GM18858 (cell line): ENCODE data around the gene CEP78.
"Not testable (repeated sequence)": the region's sequence is repeated elsewhere in the genome, so short reads cannot be mapped to it uniquely, and the experiment has no call there.

Experiments used
- ATAC-seq: cut with Tn5 transposase; IDR thresholded peaks from one replicate; pipeline ENCODE4 v1.9.1; 2021; ENCODE audit not compliant: unreplicated experiment

The CEP78 gene

GRCh38 chr9:78284181-78284580 lies 48.3 kb downstream of the CEP78 start:
- ATAC-seq, result not testable (repeated sequence)

DNA sequence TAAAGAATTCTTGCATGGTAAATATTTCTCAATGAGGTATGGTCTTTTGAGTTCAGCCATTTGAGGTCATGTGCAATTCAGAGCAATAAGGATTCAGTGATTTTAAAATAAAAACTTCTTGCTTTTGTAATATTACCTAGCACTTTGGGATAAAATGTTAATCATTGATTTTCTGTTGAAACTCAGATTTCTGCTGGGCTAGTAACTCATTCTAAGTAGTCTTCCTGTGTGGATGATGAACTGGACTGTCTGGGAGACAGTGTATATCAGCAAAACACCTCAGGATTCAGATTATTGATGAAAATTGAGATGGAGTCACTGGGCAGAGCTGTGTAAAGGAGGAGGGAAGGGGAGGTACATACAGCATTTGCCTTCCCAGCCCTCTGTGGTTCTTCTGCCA lies 50.2 kb downstream of the CEP78 start:
- ATAC-seq, result no peak

DNA sequence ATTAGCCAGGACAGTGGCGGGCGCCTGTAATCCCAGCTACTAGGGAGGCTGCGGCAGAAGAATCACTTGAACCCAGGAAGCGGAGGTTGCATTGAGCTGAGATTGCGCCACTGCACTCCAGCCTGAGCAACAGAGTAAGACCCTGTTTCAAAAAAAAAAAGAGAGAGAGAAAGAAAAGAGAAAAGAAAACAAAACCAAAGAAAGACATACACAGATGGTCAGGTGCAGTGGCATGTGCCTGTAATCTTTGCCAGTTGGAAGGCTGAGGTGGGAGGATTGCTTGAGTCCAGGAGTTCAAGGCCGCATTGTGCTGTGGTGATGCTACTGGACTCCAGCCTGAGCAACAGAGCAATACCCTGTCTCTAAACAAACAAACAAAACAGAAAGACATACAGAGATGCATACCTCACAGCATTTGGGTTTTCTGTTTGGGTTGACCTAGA lies 51.1 kb downstream of the CEP78 start:
- ATAC-seq, result no peak

DNA sequence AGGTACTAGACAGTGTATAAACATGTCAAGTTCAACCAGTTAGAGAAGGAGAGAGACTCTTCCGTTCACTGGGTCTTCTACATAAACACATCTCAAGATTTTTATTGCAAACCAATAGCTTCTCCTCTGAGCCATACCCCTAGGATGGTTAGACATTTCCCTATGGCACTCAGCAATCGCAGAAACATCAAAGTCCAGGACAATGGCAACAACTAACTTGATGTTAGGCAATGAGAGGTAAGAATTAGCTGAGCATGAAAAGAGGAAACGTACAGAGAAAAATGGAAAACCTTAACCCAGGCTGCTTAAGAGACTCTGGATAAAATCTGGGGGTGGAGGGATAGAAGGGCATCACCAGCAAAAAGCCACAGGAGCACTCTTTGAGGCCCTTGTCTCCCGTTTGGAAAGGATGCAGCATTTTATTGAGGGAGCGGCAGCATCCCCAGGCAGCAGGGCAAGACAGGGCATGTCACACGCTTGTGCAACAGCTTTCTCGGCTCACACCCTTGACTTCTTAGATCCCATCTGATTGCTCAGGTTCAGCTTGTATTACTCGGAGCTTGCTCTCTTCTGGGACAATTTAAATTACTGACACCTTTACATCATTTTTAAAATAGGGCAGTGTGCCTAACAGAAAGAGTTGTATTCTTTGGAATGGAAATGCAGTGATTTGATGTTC lies 52.5 kb downstream of the CEP78 start:
- ATAC-seq, result no peak

DNA sequence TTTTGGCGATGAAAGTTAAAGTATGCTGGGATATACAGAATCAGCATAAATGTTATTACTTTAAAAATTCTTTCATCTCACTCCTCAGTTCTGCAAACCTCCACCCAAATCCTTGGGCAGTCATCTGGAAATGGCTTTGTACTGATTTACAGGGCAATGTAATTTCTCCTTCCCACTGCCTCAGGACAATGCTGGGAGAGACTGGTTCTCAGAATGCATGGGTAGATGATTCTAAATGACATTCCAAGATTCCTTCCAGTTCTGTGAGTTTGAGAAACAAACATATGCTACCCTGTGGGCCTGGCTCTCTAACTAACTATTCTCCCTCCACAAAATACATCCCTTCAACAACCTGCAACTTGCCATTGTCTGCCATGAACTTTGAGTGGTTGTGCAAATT lies 53.6 kb downstream of the CEP78 start:
- ATAC-seq, result no peak

DNA sequence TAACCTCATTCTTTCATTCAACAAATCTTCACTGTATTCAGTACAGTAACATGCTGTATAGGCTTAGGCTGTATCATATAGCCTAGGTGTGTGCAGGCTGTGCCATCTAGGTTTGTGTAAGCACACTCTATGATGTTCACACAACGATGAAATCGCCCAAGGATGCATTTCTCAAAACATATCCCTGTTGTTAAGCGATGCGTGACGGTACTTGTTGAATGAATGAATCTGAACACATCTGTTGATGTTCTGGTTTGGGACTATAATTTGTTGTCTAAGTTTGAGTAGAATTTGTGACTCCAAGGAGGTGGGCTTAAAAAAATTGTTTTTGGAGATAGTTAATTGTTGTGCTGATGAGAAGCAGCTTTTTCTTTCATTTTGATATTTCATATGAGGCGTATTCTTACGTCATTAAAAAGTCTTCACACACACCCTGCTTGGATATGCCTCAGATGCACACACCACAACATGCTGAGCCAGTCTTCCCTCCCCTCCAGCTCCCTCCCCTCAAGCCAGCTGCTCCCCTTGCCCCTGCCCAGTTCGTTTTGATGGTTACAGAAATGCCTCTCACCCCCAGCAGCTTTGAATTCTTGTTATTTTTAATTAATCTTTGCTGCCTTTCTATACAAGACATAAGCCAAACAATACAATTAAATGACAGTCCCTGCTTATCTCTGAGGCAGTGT lies 55.5 kb downstream of the CEP78 start:
- ATAC-seq, result no peak

DNA sequence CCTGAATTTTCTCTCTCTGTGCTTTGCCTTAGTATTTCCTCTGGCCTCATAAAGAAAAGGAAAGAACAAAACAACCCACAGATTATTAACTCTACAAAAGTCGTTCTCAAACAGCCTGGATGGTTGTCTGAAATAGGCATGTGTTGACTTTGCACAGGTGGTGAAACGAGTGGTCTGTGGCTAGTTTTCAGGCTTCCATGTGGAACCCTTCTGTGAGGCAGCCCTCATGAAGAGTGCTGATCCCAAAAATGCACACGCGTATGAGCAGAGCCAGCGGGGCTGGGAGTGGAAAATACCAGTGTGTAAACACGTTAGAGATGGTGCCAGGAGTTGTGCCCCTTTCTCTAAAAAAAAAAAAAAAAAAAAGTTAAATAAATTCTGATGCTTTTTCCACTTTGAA lies 56.2 kb downstream of the CEP78 start:
- ATAC-seq, result no peak

GRCh38 chr9:78292716-78293497 lies 57.0 kb downstream of the CEP78 start:
- ATAC-seq, result no peak

- no peak for ATAC-seq
Observed at GRCh38 chr9:78294290-78295176, 58.7 kb downstream of the CEP78 start.

GRCh38 chr9:78295177-78295575 lies 59.3 kb downstream of the CEP78 start:
- ATAC-seq, result no peak

GRCh38 chr9:78295731-78296130 lies 59.9 kb downstream of the CEP78 start:
- no peak for ATAC-seq

GRCh38 chr9:78296201-78296892 lies 60.5 kb downstream of the CEP78 start:
- no peak for ATAC-seq

DNA sequence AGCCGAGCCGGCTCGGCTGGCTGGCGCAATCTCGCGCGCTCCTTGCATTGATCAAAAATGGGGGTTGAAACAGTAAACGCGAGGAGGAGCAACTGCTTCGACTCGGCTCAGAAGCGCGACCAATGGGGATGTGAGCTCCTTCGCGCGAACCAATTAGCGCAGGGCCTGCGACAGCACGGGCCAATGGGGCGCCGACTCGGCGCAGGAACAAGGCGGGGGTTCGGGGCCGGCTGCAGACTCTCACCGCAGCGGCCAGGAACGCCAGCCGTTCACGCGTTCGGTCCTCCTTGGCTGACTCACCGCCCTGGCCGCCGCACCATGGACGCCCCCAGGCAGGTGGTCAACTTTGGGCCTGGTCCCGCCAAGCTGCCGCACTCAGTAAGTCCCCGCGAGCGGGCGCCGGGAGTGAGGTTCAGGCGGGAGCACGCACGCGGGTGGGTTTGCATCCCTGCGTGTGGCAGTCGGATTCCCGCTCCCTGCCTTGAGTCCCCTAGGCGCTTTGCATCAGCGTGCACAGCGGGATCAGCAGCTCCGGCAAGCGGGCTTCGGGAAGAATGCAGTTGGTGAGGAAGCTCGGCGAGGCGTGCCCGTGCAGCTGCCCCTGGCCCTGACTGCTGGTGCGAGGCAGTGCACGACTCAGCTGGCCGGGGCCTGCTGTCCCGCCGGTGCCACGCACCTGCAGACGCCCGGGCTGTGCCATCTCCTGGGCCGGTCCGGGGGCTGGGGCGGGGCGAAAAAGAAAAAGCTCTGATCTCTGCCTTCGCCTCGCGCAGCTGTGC lies 61.2 kb downstream of the CEP78 start, which contains the start of gene PSAT1:
TSS of gene PSAT1 (plus strand) at position 233 of the 779 bp plus-strand sequence. CDS start at position 319, 86 bp downstream.
- peak; percentile 97 for ATAC-seq

- peak; percentile 48 for ATAC-seq
Observed at GRCh38 chr9:78297672-78297961, 61.7 kb downstream of the CEP78 start.

- no peak for ATAC-seq
Observed at GRCh38 chr9:78298046-78298765, 62.3 kb downstream of the CEP78 start.

GRCh38 chr9:78300209-78300608 lies 64.3 kb downstream of the CEP78 start:
- ATAC-seq, result no peak

DNA sequence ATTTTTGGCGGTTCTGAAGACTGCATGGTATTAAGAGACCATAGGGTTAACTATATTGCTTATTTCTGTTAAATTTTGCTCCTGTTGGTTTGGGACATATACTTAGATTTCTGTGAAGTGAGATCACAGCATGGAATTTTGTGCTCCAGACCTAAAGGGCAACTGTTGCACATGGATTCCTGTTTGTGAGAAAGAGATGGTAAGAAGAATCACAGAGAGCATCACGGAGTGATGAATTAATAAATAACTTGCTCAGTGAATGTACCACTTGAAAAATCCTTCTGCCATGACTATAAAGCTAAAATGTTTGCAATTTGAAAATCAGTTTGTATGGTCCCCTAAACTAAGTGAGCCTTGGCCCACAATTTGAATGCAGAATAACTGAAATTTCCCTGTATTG lies 65.6 kb downstream of the CEP78 start:
- ATAC-seq, result no peak

GRCh38 chr9:78303377-78304062 lies 67.6 kb downstream of the CEP78 start:
- ATAC-seq, result no peak
